ENCODE results near the gene TSHZ2.

TSHZ2 gene

DNA sequence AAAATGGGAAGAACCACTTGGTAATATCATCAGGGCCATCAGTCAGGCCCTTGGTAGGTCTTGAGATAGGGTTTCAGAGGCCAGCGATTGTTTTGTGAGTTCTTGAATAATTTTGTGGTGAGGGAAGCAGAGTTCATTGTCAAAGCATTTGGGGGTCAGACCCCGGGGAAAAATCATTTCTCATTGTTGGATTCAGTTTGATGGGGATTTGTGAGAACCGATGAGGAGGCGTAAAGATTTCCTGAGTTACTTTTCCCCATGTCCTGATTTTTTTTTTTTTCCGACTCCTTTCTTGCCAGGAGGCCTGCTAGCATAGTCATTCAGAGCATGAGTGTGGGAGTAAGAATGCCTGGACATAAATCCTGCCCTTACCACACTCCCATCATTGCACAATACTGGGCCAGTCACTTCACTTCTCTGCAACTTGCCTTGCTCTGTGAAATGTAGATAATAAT is 60.3 kb downstream of the TSHZ2 start:
- DNase-seq (ENCODE audit: low read depth) = peak; percentile 97
- no peak overlapping the region for H3K4me3 ChIP-seq (ENCODE audit: low read length)
- TF ChIP-seq, protein P1, sequence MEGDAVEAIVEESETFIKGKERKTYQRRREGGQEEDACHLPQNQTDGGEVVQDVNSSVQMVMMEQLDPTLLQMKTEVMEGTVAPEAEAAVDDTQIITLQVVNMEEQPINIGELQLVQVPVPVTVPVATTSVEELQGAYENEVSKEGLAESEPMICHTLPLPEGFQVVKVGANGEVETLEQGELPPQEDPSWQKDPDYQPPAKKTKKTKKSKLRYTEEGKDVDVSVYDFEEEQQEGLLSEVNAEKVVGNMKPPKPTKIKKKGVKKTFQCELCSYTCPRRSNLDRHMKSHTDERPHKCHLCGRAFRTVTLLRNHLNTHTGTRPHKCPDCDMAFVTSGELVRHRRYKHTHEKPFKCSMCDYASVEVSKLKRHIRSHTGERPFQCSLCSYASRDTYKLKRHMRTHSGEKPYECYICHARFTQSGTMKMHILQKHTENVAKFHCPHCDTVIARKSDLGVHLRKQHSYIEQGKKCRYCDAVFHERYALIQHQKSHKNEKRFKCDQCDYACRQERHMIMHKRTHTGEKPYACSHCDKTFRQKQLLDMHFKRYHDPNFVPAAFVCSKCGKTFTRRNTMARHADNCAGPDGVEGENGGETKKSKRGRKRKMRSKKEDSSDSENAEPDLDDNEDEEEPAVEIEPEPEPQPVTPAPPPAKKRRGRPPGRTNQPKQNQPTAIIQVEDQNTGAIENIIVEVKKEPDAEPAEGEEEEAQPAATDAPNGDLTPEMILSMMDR (conservative IDR thresholded peaks at IDR 0.05; ENCODE audit: low read length) = no peak

DNA sequence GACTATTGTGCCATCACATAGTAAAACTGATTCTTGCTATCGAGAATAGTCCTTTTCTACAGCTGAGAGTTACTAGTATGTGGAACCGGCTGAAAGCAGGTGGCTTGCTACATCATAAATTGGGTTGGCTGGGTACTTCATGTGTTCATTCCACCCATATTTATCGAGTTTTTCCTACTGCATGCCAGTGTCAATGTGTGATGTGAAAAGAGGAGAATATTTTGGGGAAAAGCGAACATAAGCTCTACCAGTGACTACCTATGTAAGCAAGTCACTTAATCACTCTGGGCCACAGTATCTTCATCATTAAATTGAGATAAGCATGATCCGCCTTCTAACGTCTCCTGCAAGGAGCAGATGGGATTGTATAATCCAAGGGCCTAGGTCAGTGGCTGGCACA is 61.0 kb downstream of the TSHZ2 start:
- TF ChIP-seq, protein P1 (conservative IDR thresholded peaks at IDR 0.05; ENCODE audit: low read length) = no peak
- no peak overlapping the region for H3K4me3 ChIP-seq (ENCODE audit: low read length)
- peak; percentile 12 for DNase-seq (ENCODE audit: low read depth)

DNA sequence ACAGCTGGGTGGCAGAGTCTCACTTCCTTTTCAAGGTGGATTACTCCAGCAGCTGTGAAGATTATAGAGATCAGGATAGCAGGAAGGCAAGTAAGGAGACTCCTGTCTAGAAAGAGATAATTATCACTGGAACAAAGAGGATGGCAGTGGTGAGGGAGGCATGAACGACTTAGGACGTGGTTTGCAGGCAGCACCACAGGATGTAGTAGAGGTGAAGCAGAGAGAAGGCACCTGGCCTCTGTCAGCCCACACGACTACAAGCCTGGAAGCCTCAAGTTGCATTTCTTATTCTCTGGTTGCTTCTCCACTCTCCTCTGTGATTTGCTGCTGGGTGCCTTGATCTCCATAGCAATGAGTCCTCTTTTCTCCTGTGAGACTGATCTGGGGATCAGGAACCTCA is 62.7 kb downstream of the TSHZ2 start:
- TF ChIP-seq, protein P1 (conservative IDR thresholded peaks at IDR 0.05; ENCODE audit: low read length) = no peak
- no peak overlapping the region for H3K4me3 ChIP-seq (ENCODE audit: low read length)
- no peak for DNase-seq (ENCODE audit: low read depth)

DNA sequence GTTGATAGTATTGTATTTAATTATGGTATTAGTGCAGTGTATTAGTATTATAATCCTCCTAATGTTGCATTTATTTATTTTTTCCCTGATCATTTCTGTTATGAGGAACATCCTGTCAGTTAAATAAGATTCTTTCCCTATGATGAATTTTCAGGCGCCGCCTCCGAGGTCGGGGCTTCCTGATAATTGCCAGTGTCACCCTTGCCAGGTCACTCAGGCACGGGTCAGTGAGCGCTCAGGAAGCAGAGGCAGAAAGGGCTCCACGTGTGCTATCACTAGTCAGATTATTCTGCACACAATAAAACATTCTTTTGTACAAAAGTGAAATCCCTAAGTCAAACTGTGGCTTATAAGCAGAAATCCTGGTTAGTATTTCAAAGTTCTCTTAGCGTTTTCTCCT is 64.8 kb downstream of the TSHZ2 start:
- no peak for DNase-seq (ENCODE audit: low read depth)
- H3K4me3 ChIP-seq (ENCODE audit: low read length) = no peak overlapping the region
- TF ChIP-seq, protein P1 (conservative IDR thresholded peaks at IDR 0.05; ENCODE audit: low read length) = no peak

DNA sequence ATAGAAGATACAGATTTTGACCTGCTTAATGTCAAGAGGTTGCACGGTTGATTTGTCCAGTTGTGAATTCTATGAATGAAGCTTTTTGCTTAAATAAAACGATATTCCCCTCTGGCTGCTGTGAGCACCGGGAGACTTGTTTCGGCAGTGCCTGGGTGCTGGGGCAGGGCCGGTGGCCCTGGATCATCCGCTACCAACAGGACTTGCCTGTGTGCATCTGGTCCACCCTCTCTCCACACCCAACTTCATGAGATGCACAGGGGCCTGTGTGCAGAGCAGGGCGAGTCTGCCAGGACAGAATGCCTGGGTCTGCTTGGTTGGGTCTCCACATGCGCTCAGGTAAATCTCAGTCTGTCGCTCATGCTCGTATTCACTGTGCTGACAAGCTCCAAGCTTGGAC is 65.5 kb downstream of the TSHZ2 start:
- no peak overlapping the region for H3K4me3 ChIP-seq (ENCODE audit: low read length)
- TF ChIP-seq, protein P1 (conservative IDR thresholded peaks at IDR 0.05; ENCODE audit: low read length) = no peak
- no peak for DNase-seq (ENCODE audit: low read depth)

DNA sequence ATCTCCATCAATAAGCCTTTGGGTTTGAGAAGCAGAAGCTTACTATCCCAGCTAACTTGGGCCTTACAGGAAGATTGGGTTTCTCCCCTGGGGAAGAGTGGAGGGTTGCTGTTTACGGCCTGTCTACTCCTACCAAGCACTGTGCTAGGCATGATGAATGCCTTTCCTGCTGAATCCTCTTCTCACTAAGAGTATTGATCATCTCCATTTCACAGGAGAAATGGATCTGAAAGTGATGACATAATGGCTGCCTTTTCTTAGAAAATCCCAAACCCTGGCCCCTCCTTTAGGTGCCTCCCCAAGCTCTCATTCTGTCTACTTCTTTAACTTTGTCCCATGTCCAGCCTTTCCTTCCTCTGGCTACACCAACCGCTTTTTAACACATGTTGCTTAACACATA is 66.1 kb downstream of the TSHZ2 start:
- TF ChIP-seq, protein P1 (conservative IDR thresholded peaks at IDR 0.05; ENCODE audit: low read length) = no peak
- H3K4me3 ChIP-seq (ENCODE audit: low read length) = no peak overlapping the region
- no peak for DNase-seq (ENCODE audit: low read depth)

DNA sequence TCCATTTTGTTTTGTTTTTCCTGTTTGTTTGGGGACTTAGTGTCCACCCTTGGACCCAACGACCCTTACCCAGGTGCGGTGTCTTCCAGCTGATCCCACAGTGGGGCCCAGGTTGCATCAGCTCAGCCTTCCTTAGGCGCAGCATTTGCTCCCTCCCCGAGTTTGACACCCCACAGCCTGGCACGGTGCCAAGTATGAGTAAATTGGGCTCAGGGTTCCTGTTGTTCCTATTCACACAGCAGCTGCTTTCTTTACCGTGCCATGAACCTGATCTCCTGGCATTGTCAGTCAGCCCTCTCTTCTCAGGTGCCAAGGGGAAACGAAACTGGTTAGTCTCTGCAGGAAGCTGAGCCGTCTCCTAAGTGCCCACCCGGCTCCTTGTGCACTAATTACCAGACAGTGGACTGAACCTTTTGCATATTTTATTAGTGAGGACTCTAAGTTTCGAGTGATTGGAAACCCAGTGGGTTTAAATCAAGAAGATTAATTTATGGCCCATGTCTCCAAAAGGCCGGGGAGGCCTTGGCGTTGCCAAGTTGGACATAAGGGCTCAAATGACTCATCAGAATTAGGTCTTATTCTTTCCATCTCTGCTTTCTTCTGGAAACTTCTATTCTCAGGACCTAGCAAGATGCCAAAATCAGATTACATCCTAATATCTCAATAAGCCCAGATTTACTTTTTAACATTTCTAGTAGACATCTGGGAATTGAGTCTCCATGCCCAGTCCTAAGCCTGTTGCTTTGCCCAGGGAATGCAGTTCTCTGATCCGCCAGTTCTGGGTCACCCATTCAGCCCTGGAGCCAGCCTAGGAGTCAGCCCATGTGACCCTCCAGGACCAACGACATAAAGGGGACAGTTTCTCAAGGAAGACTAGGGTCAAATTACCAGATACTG is 68.8 kb downstream of the TSHZ2 start:
- peak; percentile 5 for DNase-seq (ENCODE audit: low read depth)
- TF ChIP-seq, protein P1 (conservative IDR thresholded peaks at IDR 0.05; ENCODE audit: low read length) = no peak
- no peak overlapping the region for H3K4me3 ChIP-seq (ENCODE audit: low read length)
